Endothelial cell of umbilical vein (primary cell): Measurements from ENCODE around the gene TENT4B. TPM values are rescaled to one million over a fixed set of nuclear protein-coding genes. Genes with fewer than 3 reads are reported as not detected.

ENCODE experiments used
- BruUV-seq: library from RNA; stranded (reverse); fragments of 400-500 nt; replicated peaks from 2 replicates; lab custom pipeline; 2021; lab: Mats Ljungman, UMichigan
- CTCF ChIA-PET: fragments of 300-600, 350-600 bp; sonication (Branson Sonifier 250); formaldehyde crosslinking; loops from one replicate; lab custom pipeline; 2021; ENCODE audit warnings: antibody characterized with exemption, inconsistent platforms; lab: Charles Lee
- POLR2A ChIA-PET: fragments of 300-600, 350-600 bp; sonication (Branson Sonifier 250); formaldehyde crosslinking; loops from one replicate; lab custom pipeline; 2021; ENCODE audit warnings: antibody characterized with exemption, inconsistent platforms; lab: Charles Lee
- DNase-seq: peaks from one replicate; pipeline ENCODE4 v3.0.0-alpha.2; 2011; ENCODE audit warnings: low read depth, low spot score
- FAIRE-seq: peaks from 2 replicates; lab custom pipeline; 2011; peaks lifted over from hg19 to GRCh38; lab: Jason Lieb, UNC
- H2AFZ ChIP-seq: 2 replicates; pipeline ENCODE4 v1.6.0; 2012; ENCODE audit warnings: low read depth, low read length, control low read depth, inconsistent platforms
- H3K27ac ChIP-seq: 2 replicates; pipeline ENCODE4 v1.5.1; 2011; ENCODE audit warnings: low read depth, mild to moderate bottlenecking, control low read depth, low read length, moderate library complexity; ENCODE audit not compliant: insufficient read depth
- H3K27me3 ChIP-seq, 2 experiments: 2 replicates each; pipeline versions ENCODE4 v1.6.0 to v1.6.1; 2011; ENCODE audit warnings: low read length in 2 of 2, mixed read lengths in 1 of 2; ENCODE audit not compliant: control insufficient read depth in 2 of 2, insufficient read depth in 2 of 2
- H3K36me3 ChIP-seq, 2 experiments: 2 replicates in 1 of 2; 3 replicates in 1 of 2; pipeline ENCODE4 v1.5.1; 2011; ENCODE audit warnings: low read length in 2 of 2, mild to moderate bottlenecking in 1 of 2, moderate library complexity in 1 of 2; ENCODE audit not compliant: control insufficient read depth in 2 of 2, insufficient read depth in 2 of 2; ENCODE audit errors: extremely low read depth in 1 of 2
- H3K4me1 ChIP-seq: 3 replicates; pipeline ENCODE4 v1.5.1; 2011; ENCODE audit warnings: mild to moderate bottlenecking, low read length; ENCODE audit not compliant: control insufficient read depth, insufficient read depth; ENCODE audit errors: extremely low read depth
- H3K4me2 ChIP-seq: 2 replicates; pipeline ENCODE4 v1.6.1; 2011; ENCODE audit warnings: low read length, control low read depth, mixed read lengths; ENCODE audit not compliant: insufficient read depth
- H3K4me3 ChIP-seq, 3 experiments: fragments of 200-600 bp in 1 of 3; sonication (generic), shearing (Covaris generic) in 1 of 3; replicated peaks in 1 of 3; 2 replicates each; pipeline ENCODE4 v1.5.1; 2011 to 2016; ENCODE audit warnings: control low read depth in 3 of 3, low read length in 3 of 3, mild to moderate bottlenecking in 2 of 3, inconsistent platforms in 1 of 3, low read depth in 1 of 3, moderate library complexity in 1 of 3; ENCODE audit not compliant: insufficient read depth in 1 of 3
- H3K79me2 ChIP-seq: 2 replicates; pipeline ENCODE4 v1.6.0; 2012; ENCODE audit warnings: low read length, inconsistent platforms; ENCODE audit not compliant: control insufficient read depth, insufficient read depth
- H3K9ac ChIP-seq: replicated peaks from 2 replicates; pipeline ENCODE3; 2011; ENCODE audit warnings: low read length, control low read depth; ENCODE audit not compliant: insufficient read depth; ENCODE audit errors: extremely low read depth
- H3K9me1 ChIP-seq: replicated peaks from 3 replicates; pipeline ENCODE4 v1.6.0; 2011; ENCODE audit warnings: mild to moderate bottlenecking, low read length; ENCODE audit not compliant: control insufficient read depth, insufficient read depth; ENCODE audit errors: extremely low read depth
- H3K9me3 ChIP-seq: replicated peaks from 2 replicates; pipeline ENCODE4 v1.5.1; 2012; ENCODE audit warnings: low read length, inconsistent platforms; ENCODE audit not compliant: control insufficient read depth, insufficient read depth
- H4K20me1 ChIP-seq: replicated peaks from 2 replicates; pipeline ENCODE3; 2011; ENCODE audit warnings: mild to moderate bottlenecking, low read length; ENCODE audit not compliant: control insufficient read depth, insufficient read depth; ENCODE audit errors: extremely low read depth
- EZH2 ChIP-seq: IDR thresholded peaks from 2 replicates; pipeline ENCODE4 v1.6.1; 2012; ENCODE audit warnings: borderline replicate concordance, low read depth, mild to moderate bottlenecking, moderate library complexity, low read length, inconsistent platforms; ENCODE audit not compliant: severe bottlenecking
- FOS ChIP-seq: IDR thresholded peaks from 2 replicates; pipeline ENCODE4 v1.6.1; 2011; ENCODE audit warnings: mild to moderate bottlenecking, low read length, moderate library complexity, borderline replicate concordance; ENCODE audit not compliant: insufficient read depth
- GATA2 ChIP-seq: IDR thresholded peaks from 2 replicates; pipeline ENCODE4 v1.7.0; 2011; ENCODE audit warnings: low read depth, mild to moderate bottlenecking, moderate library complexity, mixed read lengths, low read length; ENCODE audit not compliant: insufficient read length, insufficient read depth
- JUN ChIP-seq: IDR thresholded peaks from 2 replicates; pipeline ENCODE4 v1.6.1; 2011; ENCODE audit warnings: borderline replicate concordance, low read depth; ENCODE audit not compliant: insufficient read length, insufficient read depth
- MYC ChIP-seq: IDR thresholded peaks from one replicate; pipeline ENCODE4 v1.6.1; 2011; ENCODE audit warnings: mild to moderate bottlenecking, low read depth, low read length
- POLR2A ChIP-seq: IDR thresholded peaks from 2 replicates; pipeline ENCODE4 v1.6.1; 2012; ENCODE audit warnings: low read depth, mild to moderate bottlenecking, control low read depth, low read length
- POLR2AphosphoS5 ChIP-seq: IDR thresholded peaks from 2 replicates; pipeline ENCODE4 v1.6.1; 2012; ENCODE audit warnings: low read depth, mild to moderate bottlenecking, control low read depth, low read length, moderate library complexity; ENCODE audit not compliant: insufficient read depth
- dilution Hi-C: fragments of 300-500 bp; cut with MboI; formaldehyde crosslinking; loops from one replicate; pipeline ENCODE4 v1.15.0; 2019; ENCODE audit warnings: low sequenced_read_pairs; ENCODE audit not compliant: extremely low pct_ligation_motif_present
- intact Hi-C: fragments of 100-400 bp; cut with micrococcal nuclease; formaldehyde crosslinking; loops from one replicate; pipeline ENCODE4 v1.10.0; 2022
- polyA plus RNA-seq, 4 experiments: library from polyadenylated mRNA; depleted of rRNA in 3 of 4; stranded (reverse) in 3 of 4; unstranded in 1 of 4; fragments of >200 nt; gene quantifications; 2 replicates each; pipeline versions ENCODE4 v1.2.1 to v1.2.3, GENCODE V29; 2011 to 2012; ENCODE audit warnings: missing spikeins in 1 of 4
- total RNA-seq: library from RNA; stranded (reverse); gene quantifications from 2 replicates; pipeline ENCODE4 v1.2.3, GENCODE V29; 2021
- TF ChIP-seq, protein P1 (sequence below), 2 donors: IDR thresholded peaks; 1 replicate in 1 of 2; 2 replicates in 1 of 2; pipeline ENCODE4 v1.5.1; 2011; ENCODE audit warnings: low read length in 2 of 2, mild to moderate bottlenecking in 2 of 2, moderate library complexity in 2 of 2, control low read depth in 1 of 2, inconsistent platforms in 1 of 2, low read depth in 1 of 2; ENCODE audit not compliant: insufficient read depth in 1 of 2; ENCODE audit errors: extremely low read depth in 1 of 2
- TF ChIP-seq, protein P2 (sequence below): IDR thresholded peaks from 2 replicates; pipeline ENCODE4 v1.6.1; 2011; ENCODE audit not compliant: insufficient read depth, insufficient read length

TENT4B gene
- total and polyA plus RNA-seq, 2 donors (not counting 3 experiments of a cell fraction or from before 2014, with no cell fraction given) = 4.2 to 13.1 TPM

DNA sequence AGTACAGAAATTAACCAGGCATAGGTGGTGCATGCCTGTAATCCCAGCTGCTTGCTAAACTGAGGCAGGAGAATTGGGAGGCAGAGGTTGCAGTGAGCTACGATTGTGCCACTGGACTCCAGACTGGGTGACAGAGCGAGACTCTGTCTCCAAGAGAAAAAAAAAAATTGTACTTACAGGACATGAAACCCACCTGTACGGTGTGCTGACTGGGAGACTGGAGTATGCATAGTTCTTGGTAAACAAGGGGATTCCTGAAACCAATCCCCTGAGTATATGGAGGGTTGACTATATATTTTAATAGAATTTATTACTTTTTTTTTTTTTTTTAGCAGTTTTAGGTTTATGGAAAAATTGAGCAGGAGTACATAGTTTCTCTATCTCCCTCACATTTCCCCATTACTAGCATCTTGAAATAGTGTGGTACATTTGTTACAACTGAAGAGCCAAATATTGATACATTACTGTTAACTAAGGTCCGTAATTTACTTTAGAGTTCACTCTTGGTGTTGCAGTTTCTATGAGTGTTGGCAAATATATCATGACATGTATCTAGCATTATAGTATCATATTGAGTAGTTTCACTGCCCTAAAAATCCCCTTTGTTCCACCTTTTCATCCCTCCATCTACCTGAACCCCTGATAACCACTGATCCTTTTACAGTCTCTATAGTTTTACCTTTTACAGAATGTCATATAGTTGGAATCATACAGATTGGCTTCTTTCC lies 19.3 kb downstream of the TENT4B start:
- H3K9me1 ChIP-seq = no peaks in the 10 kb centered on the region
- H3K27ac ChIP-seq = no peak overlapping the region
- peaks cover 57% of the 10 kb centered on the region for H3K79me2 ChIP-seq
- CTCF ChIA-PET = interaction anchor here (0.7 to 1.8 kb wide), 2 partner anchors 38 kb away, joined by 3 to 6 read pairs; no protein-coding TSS in a partner anchor
- no peak for DNase-seq
- H3K27me3 ChIP-seq = no peaks in the 10 kb centered on the region
- no peaks in the 10 kb centered on the region for H4K20me1 ChIP-seq
- H3K4me3 ChIP-seq = no peak overlapping the region
- FAIRE-seq = no peak
- H3K9ac ChIP-seq = no peak overlapping the region
- no peaks in the 10 kb centered on the region for H3K36me3 ChIP-seq
- H3K9me3 ChIP-seq = no peaks in the 10 kb centered on the region
- dilution Hi-C loops = no loop called here
- intact Hi-C loops = no loop called here
- BruUV-seq = no TSS peak
- H3K4me1 ChIP-seq = peaks cover 6% of the 10 kb centered on the region
- TF ChIP-seq MYC (no peak), POLR2A (no peak), JUN (no peak), FOS (no peak), EZH2 (no peak), GATA2 (no peak), POLR2AphosphoS5 (no peak)
- TF ChIP-seq, protein P1, sequence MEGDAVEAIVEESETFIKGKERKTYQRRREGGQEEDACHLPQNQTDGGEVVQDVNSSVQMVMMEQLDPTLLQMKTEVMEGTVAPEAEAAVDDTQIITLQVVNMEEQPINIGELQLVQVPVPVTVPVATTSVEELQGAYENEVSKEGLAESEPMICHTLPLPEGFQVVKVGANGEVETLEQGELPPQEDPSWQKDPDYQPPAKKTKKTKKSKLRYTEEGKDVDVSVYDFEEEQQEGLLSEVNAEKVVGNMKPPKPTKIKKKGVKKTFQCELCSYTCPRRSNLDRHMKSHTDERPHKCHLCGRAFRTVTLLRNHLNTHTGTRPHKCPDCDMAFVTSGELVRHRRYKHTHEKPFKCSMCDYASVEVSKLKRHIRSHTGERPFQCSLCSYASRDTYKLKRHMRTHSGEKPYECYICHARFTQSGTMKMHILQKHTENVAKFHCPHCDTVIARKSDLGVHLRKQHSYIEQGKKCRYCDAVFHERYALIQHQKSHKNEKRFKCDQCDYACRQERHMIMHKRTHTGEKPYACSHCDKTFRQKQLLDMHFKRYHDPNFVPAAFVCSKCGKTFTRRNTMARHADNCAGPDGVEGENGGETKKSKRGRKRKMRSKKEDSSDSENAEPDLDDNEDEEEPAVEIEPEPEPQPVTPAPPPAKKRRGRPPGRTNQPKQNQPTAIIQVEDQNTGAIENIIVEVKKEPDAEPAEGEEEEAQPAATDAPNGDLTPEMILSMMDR (IDR thresholded peaks at IDR 0.05; ENCODE audit: extremely low read depth in 1 of 2, insufficient read depth in 1 of 2, low read depth in 1 of 2, low read length in 2 of 2) = no peak
- TF ChIP-seq, protein P2, sequence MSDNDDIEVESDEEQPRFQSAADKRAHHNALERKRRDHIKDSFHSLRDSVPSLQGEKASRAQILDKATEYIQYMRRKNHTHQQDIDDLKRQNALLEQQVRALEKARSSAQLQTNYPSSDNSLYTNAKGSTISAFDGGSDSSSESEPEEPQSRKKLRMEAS = no peak
- POLR2A ChIA-PET = no interaction called here
- no peak overlapping the region for H2AFZ ChIP-seq
- H3K4me2 ChIP-seq = no peak overlapping the region
